C1 segment of cervical spinal cord (tissue), 14 donors: Measurements from ENCODE around the gene UAP1.
A peak's percentile ranks its signal among the peaks of the same experiment; 100 is the strongest.
"Not testable (repeated sequence)": the region's sequence is repeated elsewhere in the genome, so short reads cannot be mapped to it uniquely, and the experiment has no call there.

ENCODE experiments used
- DNase-seq, 14 donors: peaks; one replicate each; lab custom pipeline; 2025; lab: John Stamatoyannopoulos, UW

UAP1 gene

GRCh38 chr1:162564762-162565218, 3.3 kb downstream of the UAP1 start:
- no peak for DNase-seq

GRCh38 chr1:162565460-162565859, 3.9 kb downstream of the UAP1 start:
- no peak for DNase-seq

GRCh38 chr1:162566870-162567269, 5.3 kb downstream of the UAP1 start:
- no peak for DNase-seq

GRCh38 chr1:162568802-162569201, 7.3 kb downstream of the UAP1 start:
- DNase-seq, result no peak

- DNase-seq, result no peak
These were observed 9.2 kb downstream of the UAP1 start for GRCh38 chr1:162570718-162571117.

GRCh38 chr1:162571121-162571520, 9.6 kb downstream of the UAP1 start:
- not testable (repeated sequence) for DNase-seq

- DNase-seq, result no peak
These were observed 10.2 kb downstream of the UAP1 start for GRCh38 chr1:162571696-162572095.

GRCh38 chr1:162573136-162573535, 11.6 kb downstream of the UAP1 start:
- DNase-seq, result no peak

- DNase-seq, result no peak
These were observed 16.7 kb downstream of the UAP1 start for GRCh38 chr1:162578071-162578700.

GRCh38 chr1:162578936-162579335, 17.4 kb downstream of the UAP1 start:
- DNase-seq, result no peak

GRCh38 chr1:162580308-162580707, 18.8 kb downstream of the UAP1 start:
- no peak for DNase-seq

GRCh38 chr1:162582901-162583300, 21.4 kb downstream of the UAP1 start:
- not testable (repeated sequence) for DNase-seq

GRCh38 chr1:162585101-162585500, 23.6 kb downstream of the UAP1 start:
- DNase-seq, result not testable (repeated sequence)

GRCh38 chr1:162587347-162587746, 25.8 kb downstream of the UAP1 start:
- no peak for DNase-seq

GRCh38 chr1:162587761-162588260, 26.3 kb downstream of the UAP1 start:
- no peak for DNase-seq

- DNase-seq, result no peak
These were observed 28.6 kb downstream of the UAP1 start for GRCh38 chr1:162590101-162590500.

GRCh38 chr1:162590686-162591085, 29.2 kb downstream of the UAP1 start:
- DNase-seq, result no peak

GRCh38 chr1:162596514-162597170, 35.1 kb downstream of the UAP1 start:
- no peak for DNase-seq

GRCh38 chr1:162599451-162599850, 37.9 kb downstream of the UAP1 start:
- DNase-seq, result no peak

GRCh38 chr1:162603117-162603516, 41.6 kb downstream of the UAP1 start:
- DNase-seq, result not testable (repeated sequence)

GRCh38 chr1:162605225-162605927, 43.9 kb downstream of the UAP1 start:
- DNase-seq, result no peak

- peak in 1 of 14 donors; percentile 54 for DNase-seq
These were observed 47.8 kb downstream of the UAP1 start for GRCh38 chr1:162609306-162609705.
